Neuron (in vitro differentiated cells): ENCODE results near the gene ZNF83.
"Not testable (repeated sequence)": the region's sequence is repeated elsewhere in the genome, so short reads cannot be mapped to it uniquely, and the experiment has no call there.

Experiments
- H2AFZ ChIP-seq: one replicate; pipeline ENCODE4 v1.6.1; 2013; ENCODE audit warnings: low read depth, mild to moderate bottlenecking, inconsistent platforms, low read length, moderate library complexity
- H3K27me3 ChIP-seq: one replicate; pipeline ENCODE4 v1.6.1; 2013; ENCODE audit warnings: low read length; ENCODE audit not compliant: insufficient read depth
- H3K36me3 ChIP-seq: one replicate; pipeline ENCODE4 v1.6.1; 2013; ENCODE audit warnings: low read length; ENCODE audit not compliant: insufficient read depth
- H3K4me1 ChIP-seq: one replicate; pipeline ENCODE4 v1.6.1; 2013; ENCODE audit warnings: low read length; ENCODE audit not compliant: insufficient read depth
- H3K4me3 ChIP-seq: 2 replicates; pipeline ENCODE4 v1.5.1; 2013; ENCODE audit warnings: mild to moderate bottlenecking, low read length, moderate library complexity
- H3K9me3 ChIP-seq: one replicate; pipeline ENCODE4 v1.6.1; 2013; ENCODE audit warnings: low read length

The ZNF83 gene

DNA sequence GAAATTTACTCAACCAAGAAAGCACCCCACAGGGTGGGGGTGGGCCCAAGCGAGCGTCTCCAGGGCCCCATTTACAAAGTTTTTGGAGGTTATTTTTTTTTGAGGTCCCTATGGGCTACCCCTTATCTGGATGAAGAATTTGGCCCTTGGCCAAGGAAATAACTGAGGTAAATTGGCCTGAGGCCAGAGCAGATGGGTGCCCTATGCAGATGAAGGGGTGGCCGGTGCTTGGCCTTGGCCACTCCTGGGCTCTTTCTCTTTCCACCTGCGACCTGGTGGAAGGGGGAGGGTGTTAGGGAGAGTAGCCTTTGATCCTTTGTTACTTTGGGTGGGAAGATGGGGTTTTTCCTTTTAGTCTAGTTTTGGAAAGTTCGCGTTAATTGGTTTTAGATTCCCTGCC is 52.6 kb downstream of the ZNF83 start:
- Histone ChIP-seq H3K36me3 (peaks cover 73% of the 10 kb centered on the region), H2AFZ (no peak overlapping the region), H3K27me3 (no peaks in the 10 kb centered on the region), H3K4me1 (no peaks in the 10 kb centered on the region), H3K4me3 (no peak overlapping the region), H3K9me3 (peaks cover 41% of the 10 kb centered on the region)

DNA sequence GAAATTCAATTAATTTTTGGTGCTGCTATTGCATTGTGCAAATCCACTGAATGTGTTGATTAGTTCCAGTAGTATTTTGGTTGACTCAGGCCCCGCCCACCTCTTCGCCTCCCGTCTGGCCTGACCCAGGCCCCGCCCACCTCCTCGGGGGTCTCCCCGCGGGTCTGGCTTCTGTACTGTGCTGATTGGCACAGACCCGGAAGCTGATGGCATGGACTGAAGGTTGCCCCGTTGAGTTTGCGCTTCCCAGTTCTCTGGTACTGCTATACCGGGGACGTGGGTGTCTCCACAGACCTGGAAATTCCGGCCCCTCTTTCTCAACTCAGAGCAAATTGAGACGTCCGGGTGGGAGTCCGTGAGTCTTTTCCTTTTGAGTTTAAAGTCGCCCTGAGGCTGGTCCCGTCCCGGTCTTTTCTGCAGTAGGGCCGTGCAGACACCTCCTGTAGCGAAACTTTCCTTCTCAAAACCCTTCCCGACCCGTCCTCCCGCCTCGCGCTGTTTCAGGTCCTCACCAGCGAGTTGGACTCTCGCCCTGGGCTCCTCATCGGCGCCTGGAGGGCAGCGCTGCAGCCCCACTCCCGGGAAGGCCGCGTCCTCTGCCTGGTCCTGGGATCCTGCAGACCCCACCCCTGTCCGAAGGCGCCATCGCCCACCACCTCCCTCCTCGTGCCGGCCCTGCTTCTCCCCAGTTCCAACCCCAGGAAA is 53.3 kb downstream of the ZNF83 start:
- Histone ChIP-seq H3K4me1 (no peaks in the 10 kb centered on the region), H3K4me3 (no peak overlapping the region), H3K27me3 (no peaks in the 10 kb centered on the region), H3K36me3 (peaks cover 72% of the 10 kb centered on the region), H2AFZ (no peak overlapping the region), H3K9me3 (peaks cover 40% of the 10 kb centered on the region)

DNA sequence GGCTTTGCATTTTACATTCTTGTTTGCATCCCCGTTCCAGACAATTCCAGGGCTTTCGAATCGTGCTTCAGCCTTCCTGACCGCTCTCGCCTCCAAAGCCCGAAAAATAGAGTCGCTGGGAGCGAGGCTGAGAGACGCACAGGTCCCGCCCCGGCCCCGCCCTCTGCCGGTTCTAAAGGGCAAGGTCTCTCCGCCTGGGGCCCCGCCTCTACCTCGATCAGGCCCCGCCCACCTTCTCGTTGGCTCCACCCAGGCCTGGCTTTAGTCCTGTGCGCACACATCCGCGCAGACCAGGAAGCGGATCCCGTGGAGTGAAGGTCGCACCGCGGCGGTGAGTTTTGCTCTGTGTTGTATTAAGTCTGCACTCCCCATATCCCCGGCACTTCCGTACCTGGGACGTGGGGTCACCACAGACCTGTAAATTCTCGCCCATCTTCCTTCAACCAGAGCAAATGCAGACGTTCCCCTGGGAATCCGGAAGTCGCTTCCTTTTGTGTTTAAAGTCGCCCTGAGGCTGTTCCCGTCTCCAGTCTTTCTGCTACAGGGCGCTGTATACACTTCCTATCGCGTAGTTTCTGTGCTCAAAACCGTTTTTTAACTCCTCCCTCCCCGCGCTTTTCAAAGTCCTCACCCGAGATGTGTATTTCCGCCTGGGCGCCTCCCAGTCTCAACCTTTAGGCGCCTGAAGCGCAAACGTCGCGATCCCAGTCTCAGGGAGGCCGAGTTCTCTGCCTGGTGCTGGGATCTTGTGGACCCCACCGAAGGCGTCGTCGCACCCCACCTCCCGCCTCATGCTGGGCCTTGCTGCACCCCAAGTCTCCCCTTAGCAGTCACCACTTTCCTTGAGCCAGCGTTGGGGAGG is 67.9 kb downstream of the ZNF83 start, which contains the start of gene ZNF701:
ZNF701 (plus strand) TSS at position 288 of the 862 bp plus-strand sequence. CDS start 3,861 bp downstream, outside the sequence.
- peak within 1 kb of the TSS; percentile 87 for H2AFZ ChIP-seq
- H3K9me3 ChIP-seq = peaks cover 21% of the 10 kb centered on the region
- H3K27me3 ChIP-seq = no peaks in the 10 kb centered on the region
- H3K4me3 ChIP-seq = peak within 1 kb of the TSS; percentile 64
- peaks cover 5% of the 10 kb centered on the region for H3K4me1 ChIP-seq
- H3K36me3 ChIP-seq = peaks cover 21% of the 10 kb centered on the region

DNA sequence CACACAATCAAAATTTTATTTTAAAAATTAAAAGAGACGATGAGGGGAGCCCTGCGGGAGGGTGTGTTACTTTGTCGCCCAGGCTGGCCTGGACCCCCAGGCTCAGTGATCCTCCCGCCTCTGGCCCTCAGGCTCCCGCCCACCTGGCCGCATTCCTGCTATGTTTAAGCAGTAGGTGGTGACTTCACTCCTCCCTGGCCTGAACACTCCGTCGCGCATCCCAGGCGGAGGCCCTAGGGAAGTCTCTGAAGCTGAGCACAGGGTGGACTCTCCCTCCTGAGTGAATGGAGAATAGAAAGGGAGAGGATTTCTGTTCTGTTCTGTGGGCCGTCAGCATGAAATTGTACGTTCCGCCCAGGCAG is 68.5 kb downstream of the ZNF83 start:
- H3K9me3 ChIP-seq = peaks cover 23% of the 10 kb centered on the region
- H3K36me3 ChIP-seq = peaks cover 20% of the 10 kb centered on the region
- H3K4me1 ChIP-seq, H3K27me3 ChIP-seq: not testable (repeated sequence)
- peak overlapping the region; percentile 64 for H3K4me3 ChIP-seq
- peak overlapping the region; percentile 87 for H2AFZ ChIP-seq

DNA sequence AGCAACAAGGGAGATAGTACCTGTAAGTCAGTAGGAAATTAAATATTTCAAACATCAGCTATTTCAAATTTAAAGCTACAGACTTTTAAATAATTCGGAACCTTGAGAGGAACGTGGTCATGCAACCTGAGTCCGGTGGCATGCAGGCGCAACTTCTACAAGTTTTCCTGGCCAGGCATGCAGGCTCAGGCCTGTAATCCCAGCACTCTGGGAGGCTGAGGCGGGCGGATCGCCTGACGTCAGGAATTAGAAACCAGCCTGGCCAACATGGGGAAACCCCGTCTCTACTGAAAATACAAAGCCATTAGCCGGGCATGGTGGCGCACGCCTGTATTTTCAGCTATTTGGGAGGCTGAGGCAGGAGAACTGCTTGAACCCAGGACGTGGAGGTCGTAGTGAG is 70.2 kb downstream of the ZNF83 start:
- Histone ChIP-seq H3K4me3 (no peak overlapping the region), H2AFZ (no peak overlapping the region), H3K9me3 (peaks cover 26% of the 10 kb centered on the region), H3K36me3 (peaks cover 14% of the 10 kb centered on the region), H3K4me1 (peaks cover 5% of the 10 kb centered on the region), H3K27me3 (no peaks in the 10 kb centered on the region)

DNA sequence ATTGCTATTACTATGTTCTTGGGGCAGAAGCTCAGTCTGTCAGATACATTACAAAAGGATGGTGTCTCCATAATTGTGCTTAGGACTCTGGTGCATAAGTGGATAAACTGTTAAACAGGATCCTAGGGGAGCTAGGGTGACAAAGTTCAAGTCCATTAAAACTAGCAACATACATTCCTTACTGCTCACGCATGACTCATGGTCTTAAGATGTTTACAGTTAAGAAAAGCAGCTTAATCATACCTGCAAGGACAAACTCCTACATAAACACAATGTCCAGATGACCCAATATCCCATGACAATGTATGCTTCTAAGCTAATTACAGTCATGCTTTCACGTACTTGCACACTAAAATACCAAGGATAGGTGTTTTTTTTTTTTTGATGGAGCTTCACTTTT is 71.6 kb downstream of the ZNF83 start:
- H3K4me1 ChIP-seq = peaks cover 5% of the 10 kb centered on the region
- peaks cover 12% of the 10 kb centered on the region for H3K36me3 ChIP-seq

DNA sequence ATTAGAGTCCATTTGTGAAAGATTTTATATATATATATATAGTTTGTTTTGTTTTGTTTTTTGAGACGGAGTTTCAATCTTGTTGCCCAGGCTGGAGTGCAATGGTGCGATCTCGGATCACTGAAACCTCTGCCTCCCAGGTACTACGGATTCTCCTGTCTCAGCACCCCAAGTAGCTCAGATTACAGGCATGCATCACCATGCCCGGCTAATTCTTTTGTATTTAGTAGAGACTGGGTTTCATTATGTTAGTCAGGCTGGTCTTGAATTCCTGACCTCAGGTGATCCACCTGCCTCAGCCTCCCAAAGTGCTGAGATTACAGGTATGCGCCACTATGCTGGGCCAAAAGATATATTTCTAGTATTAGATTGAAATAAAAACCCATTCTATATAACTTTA is 72.0 kb downstream of the ZNF83 start:
- peaks cover 13% of the 10 kb centered on the region for H3K36me3 ChIP-seq
- H3K4me3 ChIP-seq = no peak overlapping the region
- no peaks in the 10 kb centered on the region for H3K27me3 ChIP-seq
- H3K4me1 ChIP-seq = peaks cover 5% of the 10 kb centered on the region
- peaks cover 30% of the 10 kb centered on the region for H3K9me3 ChIP-seq
- no peak overlapping the region for H2AFZ ChIP-seq

More for the DNA sequence above, 71.6 kb downstream of the ZNF83 start:
- H3K9me3 ChIP-seq = peaks cover 28% of the 10 kb centered on the region
- no peaks in the 10 kb centered on the region for H3K27me3 ChIP-seq
- no peak overlapping the region for H2AFZ ChIP-seq
- H3K4me3 ChIP-seq = no peak overlapping the region
